Measurements from ENCODE around the gene MTCH2. TPM values are rescaled to one million over a fixed set of nuclear protein-coding genes. Genes with fewer than 3 reads are reported as not detected.

The MTCH2 gene
- total RNA-seq, 1 experiment from 2014 or later = 160 TPM

GRCh38 chr11:47669856-47670255 is 27.5 kb upstream of the MTCH2 start:
- Mint-ChIP-seq H3K9me3 (no peaks in the 10 kb centered on the region), H3K27ac (no peak overlapping the region), H3K4me3 (no peak overlapping the region), H3K36me3 (no peaks in the 10 kb centered on the region), H3K4me1 (no peaks in the 10 kb centered on the region), H3K27me3 (ENCODE audit: low read depth) (no peaks in the 10 kb centered on the region)
- CTCF ChIA-PET = no interaction called here
- ATAC-seq = no peak
- no peak for DNase-seq (ENCODE audit: low spot score)
- POLR2A ChIA-PET = interaction anchor here (0.6 kb wide), 1 partner anchor 27 kb away, joined by 5 read pairs; no protein-coding TSS in a partner anchor
- TF ChIP-seq CBFB (CRISPR knock-in tag; IDR thresholded peaks at IDR 0.05; ENCODE audit: low read depth) = no peak
- no peak for TF ChIP-seq ZNF425 (CRISPR knock-in tag; conservative IDR thresholded peaks at IDR 0.05)
- TF ChIP-seq ZNF396 (CRISPR knock-in tag; IDR thresholded peaks at IDR 0.05; ENCODE audit: borderline replicate concordance) = no peak
- TF ChIP-seq ARID4B (CRISPR knock-in tag; IDR thresholded peaks at IDR 0.05; ENCODE audit: borderline replicate concordance) = no peak
- no peak for TF ChIP-seq ZNF232 (CRISPR knock-in tag; IDR thresholded peaks at IDR 0.05)
- TF ChIP-seq KAT7 (CRISPR knock-in tag; IDR thresholded peaks at IDR 0.05; ENCODE audit: borderline replicate concordance) = no peak
- no peak for TF ChIP-seq SOX15 (CRISPR knock-in tag; IDR thresholded peaks at IDR 0.05)

DNA sequence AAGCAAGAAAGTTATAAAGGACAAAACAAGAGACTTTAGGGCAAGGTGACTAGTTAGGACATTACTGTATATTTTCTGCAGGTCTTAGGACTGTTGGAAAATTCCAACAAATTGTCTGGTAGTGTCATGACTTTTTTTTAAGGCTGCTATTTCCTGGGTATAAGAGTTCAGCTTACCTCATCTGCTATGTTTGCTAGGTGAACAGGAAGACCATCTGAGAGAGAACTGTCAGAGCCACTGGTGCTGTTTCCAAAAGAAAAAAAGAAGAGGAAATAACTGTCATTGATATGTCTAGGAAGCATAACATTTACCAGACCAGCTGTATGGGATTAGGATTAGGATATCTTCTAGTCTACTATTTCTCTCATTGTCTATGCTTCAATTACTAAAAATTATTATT is 26.3 kb upstream of the MTCH2 start:
- Mint-ChIP-seq H3K4me1 (no peaks in the 10 kb centered on the region), H3K36me3 (no peaks in the 10 kb centered on the region), H3K27me3 (ENCODE audit: low read depth) (no peaks in the 10 kb centered on the region), H3K9me3 (no peaks in the 10 kb centered on the region), H3K27ac (no peak overlapping the region), H3K4me3 (no peak overlapping the region)
- POLR2A ChIA-PET = no interaction called here
- TF ChIP-seq MXD4 (CRISPR knock-in tag; IDR thresholded peaks at IDR 0.05; ENCODE audit: borderline replicate concordance) (no peak), PRRX2 (CRISPR knock-in tag; IDR thresholded peaks at IDR 0.05) (no peak), ATF3 (CRISPR knock-in tag; conservative IDR thresholded peaks at IDR 0.05) (no peak), JUN (CRISPR knock-in tag; IDR thresholded peaks at IDR 0.05) (no peak), PRDM15 (CRISPR knock-in tag; IDR thresholded peaks at IDR 0.05) (no peak)
- TF ChIP-seq, protein P1, sequence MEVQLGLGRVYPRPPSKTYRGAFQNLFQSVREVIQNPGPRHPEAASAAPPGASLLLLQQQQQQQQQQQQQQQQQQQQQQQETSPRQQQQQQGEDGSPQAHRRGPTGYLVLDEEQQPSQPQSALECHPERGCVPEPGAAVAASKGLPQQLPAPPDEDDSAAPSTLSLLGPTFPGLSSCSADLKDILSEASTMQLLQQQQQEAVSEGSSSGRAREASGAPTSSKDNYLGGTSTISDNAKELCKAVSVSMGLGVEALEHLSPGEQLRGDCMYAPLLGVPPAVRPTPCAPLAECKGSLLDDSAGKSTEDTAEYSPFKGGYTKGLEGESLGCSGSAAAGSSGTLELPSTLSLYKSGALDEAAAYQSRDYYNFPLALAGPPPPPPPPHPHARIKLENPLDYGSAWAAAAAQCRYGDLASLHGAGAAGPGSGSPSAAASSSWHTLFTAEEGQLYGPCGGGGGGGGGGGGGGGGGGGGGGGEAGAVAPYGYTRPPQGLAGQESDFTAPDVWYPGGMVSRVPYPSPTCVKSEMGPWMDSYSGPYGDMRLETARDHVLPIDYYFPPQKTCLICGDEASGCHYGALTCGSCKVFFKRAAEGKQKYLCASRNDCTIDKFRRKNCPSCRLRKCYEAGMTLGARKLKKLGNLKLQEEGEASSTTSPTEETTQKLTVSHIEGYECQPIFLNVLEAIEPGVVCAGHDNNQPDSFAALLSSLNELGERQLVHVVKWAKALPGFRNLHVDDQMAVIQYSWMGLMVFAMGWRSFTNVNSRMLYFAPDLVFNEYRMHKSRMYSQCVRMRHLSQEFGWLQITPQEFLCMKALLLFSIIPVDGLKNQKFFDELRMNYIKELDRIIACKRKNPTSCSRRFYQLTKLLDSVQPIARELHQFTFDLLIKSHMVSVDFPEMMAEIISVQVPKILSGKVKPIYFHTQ (CRISPR knock-in tag; IDR thresholded peaks at IDR 0.05) = no peak
- no peak for DNase-seq (ENCODE audit: low spot score)
- CTCF ChIA-PET = no interaction called here
- ATAC-seq = no peak

All from WTC11 (cell line).